MM.1S (cell line): Measurements from ENCODE around the gene DIP2C.

ENCODE experiments used
- DNase-seq: peaks from one replicate; pipeline ENCODE4 v3.0.0-alpha.2; 2015
- H2AFZ ChIP-seq: fragments of 300-600 bp; sonication (generic); 2 replicates; pipeline ENCODE4 v1.6.0; 2016; ENCODE audit warnings: antibody characterized with exemption, low read length
- H3F3A ChIP-seq: fragments of 300-600 bp; sonication (generic); 2 replicates; pipeline ENCODE4 v1.6.1; 2016; ENCODE audit warnings: mild to moderate bottlenecking, antibody characterized with exemption, low read length, moderate library complexity, mixed read lengths; ENCODE audit not compliant: insufficient read depth
- H3K27ac ChIP-seq: fragments of 300-600 bp; sonication (generic); 2 replicates; pipeline ENCODE4 v1.5.1; 2016; ENCODE audit warnings: mild to moderate bottlenecking, low read length
- H3K27me3 ChIP-seq: fragments of 300-600 bp; sonication (generic); replicated peaks from 2 replicates; pipeline ENCODE4 v1.6.0; 2016; ENCODE audit warnings: low read length; ENCODE audit not compliant: insufficient read depth
- H3K36me3 ChIP-seq: fragments of 300-600 bp; sonication (generic); replicated peaks from 2 replicates; pipeline ENCODE4 v1.6.1; 2016; ENCODE audit warnings: mild to moderate bottlenecking, low read length, mixed read lengths; ENCODE audit not compliant: insufficient read depth
- H3K4me1 ChIP-seq: fragments of 300-600 bp; sonication (generic); 2 replicates; pipeline ENCODE4 v1.6.1; 2016; ENCODE audit warnings: low read length, mixed read lengths
- H3K4me2 ChIP-seq: fragments of 300-600 bp; sonication (generic); 2 replicates; pipeline ENCODE4 v1.6.0; 2016; ENCODE audit warnings: low read depth, low read length
- H3K4me3 ChIP-seq: fragments of 300-600 bp; sonication (generic); 2 replicates; pipeline ENCODE4 v1.5.1; 2016; ENCODE audit warnings: low read length, mixed read lengths
- H3K79me2 ChIP-seq: fragments of 300-600 bp; sonication (generic); 2 replicates; pipeline ENCODE4 v1.6.1; 2016; ENCODE audit warnings: mixed run types, low read length, mixed read lengths
- H3K9ac ChIP-seq: fragments of 300-600 bp; sonication (generic); 2 replicates; pipeline ENCODE4 v1.6.1; 2016; ENCODE audit warnings: low read length, mixed read lengths
- H3K9me2 ChIP-seq: fragments of 300-600 bp; sonication (generic); replicated peaks from 2 replicates; pipeline ENCODE4 v1.6.1; 2016; ENCODE audit warnings: mild to moderate bottlenecking, low read length, mixed read lengths; ENCODE audit not compliant: insufficient read depth
- H3K9me3 ChIP-seq: fragments of 300-600 bp; sonication (generic); replicated peaks from 2 replicates; pipeline ENCODE4 v1.6.1; 2016; ENCODE audit warnings: mild to moderate bottlenecking, low read length, mixed read lengths; ENCODE audit not compliant: insufficient read depth
- H4K20me1 ChIP-seq: fragments of 300-600 bp; sonication (generic); 2 replicates; pipeline ENCODE4 v1.6.1; 2016; ENCODE audit warnings: mild to moderate bottlenecking, low read length, moderate library complexity, mixed read lengths; ENCODE audit not compliant: insufficient read depth
- CTCF ChIP-seq: fragments of 300-600 bp; sonication (generic); IDR thresholded peaks from 2 replicates; pipeline ENCODE4 v1.5.1; 2016; ENCODE audit warnings: antibody characterized with exemption, low read length, mixed read lengths
- EZH2 ChIP-seq: fragments of 300-600 bp; sonication (generic); optimal IDR thresholded peaks from 2 replicates; pipeline ENCODE3; 2017; ENCODE audit warnings: low read depth, mild to moderate bottlenecking, antibody characterized with exemption, low read length, mixed read lengths
- EZH2phosphoT487 ChIP-seq: fragments of 300-600 bp; sonication (generic); IDR thresholded peaks from 2 replicates; pipeline ENCODE4 v1.6.1; 2018; ENCODE audit warnings: antibody characterized with exemption, low read length

Gene DIP2C

GRCh38 chr10:452512-453426 lies 236.7 kb downstream of the DIP2C start:
- no peak for DNase-seq
- Histone ChIP-seq H3K27me3 (no peaks in the 10 kb centered on the region), H3K79me2 (no peaks in the 10 kb centered on the region), H3K4me2 (no peak overlapping the region), H3K4me3 (no peak overlapping the region), H2AFZ (no peak overlapping the region), H3K9me3 (no peaks in the 10 kb centered on the region), H4K20me1 (no peaks in the 10 kb centered on the region), H3K9ac (no peak overlapping the region), H3K27ac (no peak overlapping the region), H3K36me3 (no peaks in the 10 kb centered on the region), H3K4me1 (peaks cover 27% of the 10 kb centered on the region), H3F3A (peaks cover 17% of the 10 kb centered on the region), H3K9me2 (no peaks in the 10 kb centered on the region)
- TF ChIP-seq EZH2 (no peak), EZH2phosphoT487 (no peak), CTCF (no peak)

GRCh38 chr10:451856-452255 lies 237.6 kb downstream of the DIP2C start:
- Histone ChIP-seq H3K36me3 (no peaks in the 10 kb centered on the region), H2AFZ (no peak overlapping the region), H3K9ac (peak overlapping the region; percentile 27; the same call in 1 of the 2 replicates), H3K27me3 (no peaks in the 10 kb centered on the region), H3K79me2 (no peaks in the 10 kb centered on the region), H3K4me1 (peaks cover 27% of the 10 kb centered on the region), H3K9me2 (no peaks in the 10 kb centered on the region), H3K4me2 (peak overlapping the region; percentile 73), H3F3A (peaks cover 17% of the 10 kb centered on the region), H3K27ac (peak overlapping the region; percentile 67; the same call in 1 of the 2 replicates), H3K9me3 (no peaks in the 10 kb centered on the region), H3K4me3 (peak overlapping the region; percentile 43), H4K20me1 (no peaks in the 10 kb centered on the region)
- TF ChIP-seq EZH2phosphoT487 = no peak
- no peak for TF ChIP-seq CTCF
- no peak for TF ChIP-seq EZH2
- no peak for DNase-seq

GRCh38 chr10:451021-451471 lies 238.4 kb downstream of the DIP2C start:
- Histone ChIP-seq H3F3A (peaks cover 17% of the 10 kb centered on the region), H4K20me1 (no peaks in the 10 kb centered on the region), H2AFZ (no peak overlapping the region), H3K9ac (peak overlapping the region; percentile 27; the same call in 1 of the 2 replicates), H3K9me3 (no peaks in the 10 kb centered on the region), H3K4me2 (peak overlapping the region; percentile 73), H3K36me3 (no peaks in the 10 kb centered on the region), H3K79me2 (no peaks in the 10 kb centered on the region), H3K27me3 (no peaks in the 10 kb centered on the region), H3K4me1 (peaks cover 27% of the 10 kb centered on the region), H3K9me2 (no peaks in the 10 kb centered on the region), H3K27ac (peak overlapping the region; percentile 67), H3K4me3 (peak overlapping the region; percentile 43)
- TF ChIP-seq EZH2 (no peak), CTCF (no peak), EZH2phosphoT487 (no peak)
- peak; percentile 90 for DNase-seq
